Measurements from ENCODE around the gene MFAP3L. TPM values are rescaled to one million over a fixed set of nuclear protein-coding genes. Genes with fewer than 3 reads are reported as not detected.

The MFAP3L gene
- 10 to 100 TPM; 23.2 to 84.3 (median 39.3) TPM for total RNA-seq
- long read RNA-seq, partial matches to known transcripts: 0 of 3 reads
- long read RNA-seq, other reads (novel, unspliced or antisense): 3 of 3 reads

GRCh38 chr4:170026253-170027021 lies at the start of gene MFAP3L:
Gene MFAP3L, minus strand, starts transcription at chr4:170026395. Its CDS starts 20,518 bp downstream, at chr4:170005877.
- under 1% methylated on average over 14 of the region's 86 CpGs for WGBS (ENCODE audit: insufficient coverage, low coverage, low lambda C conversion rate, missing lambda C conversion rate)
- Histone ChIP-seq H3K4me3 (peak within 1 kb of the TSS; percentile 61 to 92 (median 79)), H3K9me3 (no peaks in the 10 kb centered on the region), H3K4me1 (peaks cover 0 to 12% (median 0%) of the 10 kb centered on the region in 4 donors), H3K27me3 (no peaks in the 10 kb centered on the region), H3K36me3 (no peaks in the 10 kb centered on the region), H3K27ac (peak within 1 kb of the TSS; percentile 61 to 89 (median 83))
- TF ChIP-seq POLR2A (IDR thresholded peaks at IDR 0.05): peak; percentile 87
- TF ChIP-seq CTCF (IDR thresholded peaks at IDR 0.05): peak in 2 of 4 donors; percentile 7 to 52
- ATAC-seq (peak; percentile 80 to 89 (median 82)), DNase-seq (peak; percentile 91 to 94 (median 94))
- intact Hi-C loops (cut with DNase I): no loop called here

- no peaks in the 10 kb centered on the region for H3K36me3 ChIP-seq
- 85% methylated on average over 6 of the region's 6 CpGs for WGBS (ENCODE audit: insufficient coverage, low coverage, low lambda C conversion rate, missing lambda C conversion rate)
- H3K27me3 ChIP-seq: no peaks in the 10 kb centered on the region
- ATAC-seq (no peak), DNase-seq (no peak)
- intact Hi-C loops (cut with DNase I): no loop called here
- H3K27ac ChIP-seq: peak overlapping the region in 1 of 3 donors; percentile 20
- no peak overlapping the region for H3K4me3 ChIP-seq
- TF ChIP-seq POLR2A (IDR thresholded peaks at IDR 0.05): no peak
- TF ChIP-seq CTCF (IDR thresholded peaks at IDR 0.05): no peak
- peaks cover 0 to 28% (median 8%) of the 10 kb centered on the region in 4 donors for H3K4me1 ChIP-seq
- no peaks in the 10 kb centered on the region for H3K9me3 ChIP-seq
These were observed 45.0 kb upstream of the MFAP3L start for GRCh38 chr4:170071196-170071595.

- intact Hi-C loops (cut with DNase I): no loop called here
These were observed 42.4 kb upstream of the MFAP3L start for GRCh38 chr4:170068438-170069128.

GRCh38 chr4:170059421-170059820 lies 33.2 kb upstream of the MFAP3L start:
- WGBS (ENCODE audit: insufficient coverage, low coverage, low lambda C conversion rate, missing lambda C conversion rate): 90% methylated on average over 4 of the region's 4 CpGs
- ATAC-seq: no peak
- Histone ChIP-seq H3K9me3 (no peaks in the 10 kb centered on the region), H3K36me3 (peaks cover 0 to 16% (median 0%) of the 10 kb centered on the region in 4 donors), H3K4me1 (no peaks in the 10 kb centered on the region), H3K27ac (no peak overlapping the region), H3K27me3 (no peaks in the 10 kb centered on the region), H3K4me3 (no peak overlapping the region)
- no peak for DNase-seq
- intact Hi-C loops (cut with DNase I): no loop called here
- TF ChIP-seq POLR2A (IDR thresholded peaks at IDR 0.05) (no peak), CTCF (IDR thresholded peaks at IDR 0.05) (no peak)

More at GRCh38 chr4:170068438-170069128, 42.4 kb upstream of the MFAP3L start:
- WGBS (ENCODE audit: insufficient coverage, low coverage, low lambda C conversion rate, missing lambda C conversion rate): 28% methylated on average over 8 of the region's 8 CpGs
- peak overlapping the region in 2 of 3 donors; percentile 49 to 51 for H3K27ac ChIP-seq
- TF ChIP-seq CTCF (IDR thresholded peaks at IDR 0.05): no peak
- TF ChIP-seq POLR2A (IDR thresholded peaks at IDR 0.05): no peak
- DNase-seq: no peak
- H3K36me3 ChIP-seq: no peaks in the 10 kb centered on the region
- H3K4me3 ChIP-seq: no peak overlapping the region
- H3K4me1 ChIP-seq: peaks cover 0 to 39% (median 9%) of the 10 kb centered on the region in 4 donors
- no peaks in the 10 kb centered on the region for H3K27me3 ChIP-seq
- peak; percentile 70 to 86 (median 78) for ATAC-seq
- no peaks in the 10 kb centered on the region for H3K9me3 ChIP-seq
